Common myeloid progenitor, CD34-positive (primary cell): Measurements from ENCODE around the gene COL2A1. TPM values are rescaled to one million over a fixed set of nuclear protein-coding genes. Genes with fewer than 3 reads are reported as not detected.

Experiments
- CTCF ChIA-PET: fragments of 350-600 bp; sonication (Branson Sonifier 250); formaldehyde crosslinking; loops from one replicate; lab custom pipeline; 2021; ENCODE audit warnings: antibody characterized with exemption; lab: Charles Lee
- POLR2A ChIA-PET: fragments of 350-600 bp; sonication (Branson Sonifier 250); formaldehyde crosslinking; loops from one replicate; lab custom pipeline; 2021; ENCODE audit warnings: antibody characterized with exemption; lab: Charles Lee
- DNase-seq, 3 donors: peaks; one replicate each; pipeline versions ENCODE4 v3.0.0 to v3.0.0-alpha.2; 2013
- H3K27ac ChIP-seq, 2 experiments: 1 replicate in 1 of 2; 2 replicates in 1 of 2; pipeline ENCODE4 v1.7.0; 2013; ENCODE audit warnings: inconsistent platforms in 2 of 2, low read length in 2 of 2, mild to moderate bottlenecking in 2 of 2, low read depth in 1 of 2, moderate library complexity in 1 of 2; ENCODE audit not compliant: severe bottlenecking in 2 of 2, insufficient read depth in 1 of 2, poor library complexity in 1 of 2
- H3K27me3 ChIP-seq, 5 experiments: replicated peaks in 2 of 5; 1 replicate in 3 of 5; 2 replicates in 2 of 5; pipeline versions ENCODE4 v1.6.1 to v1.7.0; 2013; ENCODE audit warnings: low read length in 4 of 5, mild to moderate bottlenecking in 2 of 5, moderate library complexity in 2 of 5, inconsistent platforms in 1 of 5; ENCODE audit not compliant: insufficient read depth in 5 of 5, control insufficient read depth in 4 of 5
- H3K36me3 ChIP-seq, 4 experiments: 1 replicate in 2 of 4; 2 replicates in 2 of 4; pipeline versions ENCODE4 v1.6.1 to v1.7.0; 2013; ENCODE audit warnings: low read length in 3 of 4, control low read depth in 1 of 4, mild to moderate bottlenecking in 1 of 4; ENCODE audit not compliant: control insufficient read depth in 4 of 4, insufficient read depth in 4 of 4
- H3K4me1 ChIP-seq, 4 experiments: 1 replicate in 3 of 4; 2 replicates in 1 of 4; pipeline versions ENCODE4 v1.6.1 to v1.7.1; 2013; ENCODE audit warnings: low read length in 3 of 4, mild to moderate bottlenecking in 3 of 4, control low read depth in 1 of 4, inconsistent platforms in 1 of 4, moderate library complexity in 1 of 4; ENCODE audit not compliant: control insufficient read depth in 4 of 4, insufficient read depth in 4 of 4; ENCODE audit errors: control extremely low read depth in 1 of 4
- H3K4me3 ChIP-seq, 7 experiments: 1 replicate in 4 of 7; 2 replicates in 3 of 7; pipeline versions ENCODE4 v1.5.1 to v1.7.0; 2013; ENCODE audit warnings: mild to moderate bottlenecking in 7 of 7, low read length in 6 of 7, moderate library complexity in 6 of 7, inconsistent platforms in 2 of 7, low read depth in 2 of 7, control low read depth in 1 of 7; ENCODE audit not compliant: insufficient read depth in 4 of 7, control insufficient read depth in 1 of 7; ENCODE audit errors: extremely low read depth in 1 of 7
- H3K9me3 ChIP-seq, 5 experiments: 1 replicate in 4 of 5; 2 replicates in 1 of 5; pipeline versions ENCODE4 v1.6.1 to v1.7.1; 2013; ENCODE audit warnings: low read length in 4 of 5, mild to moderate bottlenecking in 2 of 5, inconsistent platforms in 1 of 5, low read depth in 1 of 5, moderate library complexity in 1 of 5; ENCODE audit not compliant: control insufficient read depth in 4 of 5, insufficient read depth in 2 of 5; ENCODE audit errors: control extremely low read depth in 1 of 5
- WGBS: methylation state at CpG from one replicate; pipeline ENCODE4 v1.1.5; 2013; ENCODE audit not compliant: insufficient coverage; 5-methylcytosine and 5-hydroxymethylcytosine counted together
- polyA plus RNA-seq: library from polyadenylated mRNA; unstranded; fragments of 120-200 nt; gene quantifications from one replicate; pipeline ENCODE4 v1.2.1, GENCODE V29; 2013

COL2A1 gene
- polyA plus RNA-seq = 0.62 TPM

- Histone ChIP-seq H3K36me3 (no peaks in the 10 kb centered on the region), H3K27me3 (peaks cover 9 to 93% (median 58%) of the 10 kb centered on the region in 5 experiments), H3K4me1 (peaks cover 3 to 45% (median 43%) of the 10 kb centered on the region in 4 experiments), H3K4me3 (peak within 1 kb of the TSS; percentile 18 to 68 (median 51)), H3K27ac (no peak within 1 kb of the TSS), H3K9me3 (no peaks in the 10 kb centered on the region)
- under 1% methylated on average over 62 of the region's 83 CpGs for WGBS
- peak; percentile 22 to 74 (median 64) for DNase-seq
- ChIA-PET CTCF (interaction anchor here (0.8 to 1.4 kb wide), 3 partner anchors 12 to 49 kb away, joined by 3 read pairs; no protein-coding TSS in a partner anchor), POLR2A (no interaction called here)
Observed at GRCh38 chr12:48004053-48004941, at the start of gene COL2A1. Gene COL2A1, minus strand, starts transcription at chr12:48004476. Its CDS starts 155 bp downstream, at chr12:48004321.

DNA sequence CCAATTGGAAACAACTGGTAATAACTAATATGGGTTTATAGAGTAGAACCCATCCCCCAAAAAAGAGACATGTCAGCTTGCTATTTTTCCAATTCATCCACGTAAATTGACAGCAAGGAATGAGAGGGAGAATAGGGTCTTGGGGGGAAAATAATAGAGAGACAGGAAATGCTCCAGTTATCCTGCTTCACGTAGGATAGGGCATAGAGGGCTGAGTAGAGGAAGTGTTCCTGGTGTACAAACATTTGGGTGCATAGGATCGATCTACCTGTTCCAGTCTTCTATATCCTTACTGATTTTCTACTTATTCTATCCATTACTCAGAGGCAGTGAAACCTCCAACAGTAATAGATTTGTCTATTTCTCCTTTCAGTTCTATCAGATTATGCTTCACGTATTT is 49.6 kb upstream of the COL2A1 start:
- Histone ChIP-seq H3K36me3 (peaks cover 9 to 33% (median 19%) of the 10 kb centered on the region in 4 experiments), H3K4me3 (no peak overlapping the region), H3K27me3 (no peaks in the 10 kb centered on the region), H3K4me1 (no peaks in the 10 kb centered on the region), H3K27ac (no peak overlapping the region), H3K9me3 (peaks cover 0 to 4% (median 2%) of the 10 kb centered on the region in 5 experiments)
- no peak for DNase-seq
- ChIA-PET CTCF (interaction anchor here (1.1 to 2.0 kb wide), 2 partner anchors 8 to 38 kb away, joined by 3 to 7 read pairs; no protein-coding TSS in a partner anchor), POLR2A (no interaction called here)
- 100% methylated on average over 2 of the region's 4 CpGs for WGBS

GRCh38 chr12:48053122-48053521 is 48.8 kb upstream of the COL2A1 start:
- Histone ChIP-seq H3K9me3 (no peaks in the 10 kb centered on the region), H3K27ac (no peak overlapping the region), H3K4me3 (no peak overlapping the region), H3K36me3 (peaks cover 9 to 31% (median 18%) of the 10 kb centered on the region in 4 experiments), H3K27me3 (no peaks in the 10 kb centered on the region), H3K4me1 (no peaks in the 10 kb centered on the region)
- CTCF ChIA-PET = interaction anchor here (1.1 to 2.0 kb wide), 5 partner anchors 9 to 153 kb away, joined by 3 to 7 read pairs (median 4); no protein-coding TSS in a partner anchor
- POLR2A ChIA-PET = no interaction called here
- DNase-seq = no peak
- WGBS = 100% methylated on average over 1 of the region's 3 CpGs

GRCh38 chr12:48051681-48052080 is 47.4 kb upstream of the COL2A1 start:
- Histone ChIP-seq H3K27me3 (no peaks in the 10 kb centered on the region), H3K36me3 (peaks cover 9 to 43% (median 28%) of the 10 kb centered on the region in 4 experiments), H3K4me3 (no peak overlapping the region), H3K9me3 (no peaks in the 10 kb centered on the region), H3K27ac (no peak overlapping the region), H3K4me1 (no peaks in the 10 kb centered on the region)
- 100% methylated on average over 2 of the region's 2 CpGs for WGBS
- ChIA-PET CTCF (interaction anchor here (1.2 to 2.0 kb wide), 3 partner anchors 21 to 151 kb away, joined by 4 to 7 read pairs (median 4); no protein-coding TSS in a partner anchor), POLR2A (interaction anchor here (0.7 kb wide), 1 partner anchor 18 kb away, joined by 3 read pairs; no protein-coding TSS in a partner anchor)
- DNase-seq = no peak

DNA sequence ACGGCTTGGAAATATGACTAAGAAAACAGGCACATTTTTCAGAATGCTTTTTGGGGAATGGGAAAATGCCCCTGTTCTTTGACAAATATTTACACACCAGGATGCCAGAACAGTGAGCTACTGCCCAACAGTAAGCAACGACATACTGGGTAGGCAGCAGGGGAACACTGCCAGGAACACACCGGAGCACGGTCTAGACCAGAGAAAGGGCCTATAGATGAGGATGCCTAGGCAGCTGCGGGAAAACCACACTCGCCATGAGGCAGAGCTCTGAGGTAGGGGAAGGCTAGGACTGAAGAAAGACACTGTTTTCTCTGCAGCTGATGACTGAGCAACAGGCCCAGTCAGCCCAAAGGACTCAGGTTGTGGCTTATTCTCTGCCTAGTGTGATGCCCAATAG is 45.9 kb upstream of the COL2A1 start:
- no peak for DNase-seq
- no peak overlapping the region for H3K27ac ChIP-seq
- ChIA-PET POLR2A (interaction anchor here (0.6 kb wide), 1 partner anchor 587 kb away, joined by 6 read pairs; no protein-coding TSS in a partner anchor), CTCF (interaction anchor here (2.0 kb wide), 1 partner anchor 20 kb away, joined by 7 read pairs; no protein-coding TSS in a partner anchor)
- H3K9me3 ChIP-seq = no peaks in the 10 kb centered on the region
- no peaks in the 10 kb centered on the region for H3K4me1 ChIP-seq
- peaks cover 8 to 58% (median 36%) of the 10 kb centered on the region in 4 experiments for H3K36me3 ChIP-seq
- H3K27me3 ChIP-seq = no peaks in the 10 kb centered on the region
- no peak overlapping the region for H3K4me3 ChIP-seq
- 99% methylated on average over 6 of the region's 6 CpGs for WGBS

DNA sequence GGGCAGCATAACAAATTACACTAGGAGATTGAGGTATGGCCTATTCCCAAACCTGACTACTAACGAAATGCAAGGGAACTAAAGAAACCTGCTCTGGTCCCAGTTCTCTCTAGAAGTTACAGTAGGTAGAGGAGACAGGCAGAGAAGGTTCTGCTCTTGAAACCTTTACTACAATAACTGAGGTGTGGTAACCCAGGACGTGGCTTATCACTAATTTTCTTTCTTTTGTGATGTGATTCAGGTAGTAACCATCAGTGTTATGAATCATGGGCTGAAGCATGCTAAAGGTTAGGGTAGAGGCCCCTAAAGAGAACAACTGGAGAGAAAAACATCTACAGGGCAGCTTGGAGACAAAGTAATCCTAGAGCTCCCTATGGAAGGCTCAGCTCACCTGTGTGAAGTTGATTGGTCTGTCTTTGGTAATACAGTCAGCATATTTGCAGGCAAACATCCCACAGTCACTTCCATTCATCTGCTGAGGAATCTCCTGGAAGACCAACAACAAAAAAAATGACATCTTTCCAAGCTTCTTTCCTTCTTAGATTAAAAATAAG is 41.8 kb upstream of the COL2A1 start:
- Histone ChIP-seq H3K36me3 (peaks cover 14 to 71% (median 46%) of the 10 kb centered on the region in 4 experiments), H3K4me1 (no peaks in the 10 kb centered on the region), H3K27me3 (no peaks in the 10 kb centered on the region), H3K9me3 (no peaks in the 10 kb centered on the region), H3K27ac (no peak overlapping the region), H3K4me3 (no peak overlapping the region)
- WGBS = 100% methylated on average over 2 of the region's 2 CpGs
- DNase-seq = no peak
- ChIA-PET POLR2A (no interaction called here), CTCF (interaction anchor here (0.9 to 1.4 kb wide), 4 partner anchors 10 to 83 kb away, joined by 3 read pairs; partner anchors contain the start of gene TMEM106C)
